SK-N-SH (cell line): ENCODE results near the gene CINP. TPM values are rescaled to one million over a fixed set of nuclear protein-coding genes. Genes with fewer than 3 reads are reported as not detected.

ENCODE experiments used
- CTCF ChIA-PET: fragments of 300-600, 350-600 bp; formaldehyde crosslinking; extraction: SDS; loops from one replicate; lab custom pipeline; 2021; lab: Yijun Ruan, JAX
- POLR2A ChIA-PET: fragments of 350-600 bp; sonication (Branson Sonifier 250); formaldehyde crosslinking; extraction: SDS; loops from one replicate; lab custom pipeline; 2020; ENCODE audit warnings: antibody characterized with exemption, inconsistent platforms; lab: Yijun Ruan, JAX
- DNase-seq: peaks from one replicate; pipeline ENCODE4 v3.0.0; 2012
- H2AFZ ChIP-seq: fragments of 200-600 bp; sonication (generic); 2 replicates; pipeline ENCODE4 v1.8.1; 2016; ENCODE audit warnings: antibody characterized with exemption, mild to moderate bottlenecking, low read depth
- H3F3A ChIP-seq: fragments of 200-600 bp; sonication (generic); replicated peaks from 2 replicates; pipeline ENCODE3; 2016; ENCODE audit warnings: antibody characterized with exemption, mild to moderate bottlenecking; ENCODE audit not compliant: insufficient read depth
- H3K27ac ChIP-seq, 2 experiments: fragments of 200-500 bp in 1 of 2; fragments of 200-600 bp in 1 of 2; sonication (Bioruptor generic) in 1 of 2; sonication (generic), shearing (Covaris generic) in 1 of 2; 2 replicates each; pipeline versions ENCODE4 v1.5.1 to v1.6.1; 2014 to 2016; ENCODE audit warnings: low read depth in 2 of 2, inconsistent platforms in 1 of 2, low read length in 1 of 2, mild to moderate bottlenecking in 1 of 2, mixed read lengths in 1 of 2
- H3K27me3 ChIP-seq: fragments of 200-600 bp; sonication (generic), shearing (Covaris generic); 2 replicates; pipeline ENCODE4 v1.6.1; 2016; ENCODE audit warnings: mixed run types; ENCODE audit not compliant: insufficient read depth
- H3K36me3 ChIP-seq, 2 experiments: fragments of 200-500 bp in 1 of 2; fragments of 200-600 bp in 1 of 2; sonication (Bioruptor generic) in 1 of 2; sonication (generic) in 1 of 2; replicated peaks in 1 of 2; 2 replicates each; pipeline versions ENCODE3 to v1.5.1; 2014 to 2016; ENCODE audit warnings: low read length in 1 of 2, mild to moderate bottlenecking in 1 of 2; ENCODE audit not compliant: insufficient read depth in 2 of 2, control insufficient read depth in 1 of 2
- H3K4me1 ChIP-seq, 2 experiments: fragments of 200-500 bp in 1 of 2; fragments of 200-600 bp in 1 of 2; sonication (Bioruptor generic) in 1 of 2; sonication (generic), shearing (Covaris generic) in 1 of 2; 2 replicates each; pipeline versions ENCODE4 v1.5.1 to v1.6.1; 2014 to 2016; ENCODE audit warnings: low read depth in 1 of 2, low read length in 1 of 2, mixed run types in 1 of 2; ENCODE audit not compliant: insufficient read depth in 2 of 2, control insufficient read depth in 1 of 2
- H3K4me2 ChIP-seq: fragments of 200-600 bp; sonication (generic), shearing (Covaris generic); 2 replicates; pipeline ENCODE4 v1.6.1; 2017; ENCODE audit warnings: mixed run types
- H3K4me3 ChIP-seq, 2 experiments: fragments of 200-500 bp in 1 of 2; fragments of 200-600 bp in 1 of 2; sonication (Bioruptor generic) in 1 of 2; sonication (generic), shearing (Covaris generic) in 1 of 2; 2 replicates each; pipeline versions ENCODE4 v1.5.1 to v1.8.1; 2014 to 2016; ENCODE audit warnings: low read depth in 2 of 2, inconsistent platforms in 1 of 2, low read length in 1 of 2, mild to moderate bottlenecking in 1 of 2, mixed read lengths in 1 of 2, moderate library complexity in 1 of 2
- H3K79me2 ChIP-seq: fragments of 200-600 bp; sonication (generic); 2 replicates; pipeline ENCODE4 v1.8.1; 2017; ENCODE audit warnings: mild to moderate bottlenecking; ENCODE audit not compliant: insufficient read depth
- H3K9ac ChIP-seq: fragments of 200-600 bp; sonication (generic); 2 replicates; pipeline ENCODE4 v1.6.1; 2017; ENCODE audit warnings: mixed run types
- H3K9me2 ChIP-seq: fragments of 200-600 bp; sonication (generic); 2 replicates; pipeline ENCODE4 v1.6.1; 2017; ENCODE audit warnings: mixed run types
- H3K9me3 ChIP-seq: fragments of 200-600 bp; sonication (generic); 2 replicates; pipeline ENCODE4 v1.6.1; 2017; ENCODE audit warnings: mixed run types, mild to moderate bottlenecking, moderate library complexity
- H4K20me1 ChIP-seq: fragments of 200-600 bp; sonication (generic); 2 replicates; pipeline ENCODE4 v1.6.1; 2017; ENCODE audit warnings: mild to moderate bottlenecking, mixed run types; ENCODE audit not compliant: insufficient read depth
- CHD2 ChIP-seq: fragments of 150-350 bp; IDR thresholded peaks from 2 replicates; pipeline ENCODE4 v1.6.1; 2018; ENCODE audit warnings: low read length; ENCODE audit not compliant: partially characterized antibody
- EZH2phosphoT487 ChIP-seq: fragments of 200-600 bp; sonication (generic); IDR thresholded peaks from 2 replicates; pipeline ENCODE4 v1.6.1; 2017; ENCODE audit warnings: low read depth, mixed run types, mild to moderate bottlenecking, antibody characterized with exemption, moderate library complexity, borderline replicate concordance
- FOXM1 ChIP-seq: IDR thresholded peaks from 2 replicates; pipeline ENCODE4 v1.4.0; 2012; ENCODE audit warnings: low read depth, mild to moderate bottlenecking
- NFIC ChIP-seq: IDR thresholded peaks from 2 replicates; pipeline ENCODE4 v1.4.0; 2012; ENCODE audit warnings: borderline replicate concordance
- RFX5 ChIP-seq: IDR thresholded peaks from 2 replicates; pipeline ENCODE4 v1.6.1; 2012; ENCODE audit warnings: mild to moderate bottlenecking, improper control_type of control experiment, low read length
- SMC3 ChIP-seq: IDR thresholded peaks from 2 replicates; pipeline ENCODE4 v1.6.1; 2012; ENCODE audit warnings: low read depth, low read length, improper control_type of control experiment
- WGBS: methylation state at CpG from one replicate; pipeline ENCODE4 v1.1.6; 2017; ENCODE audit warnings: low lambda C conversion rate; 5-methylcytosine and 5-hydroxymethylcytosine counted together
- polyA plus RNA-seq, 3 experiments: library from polyadenylated mRNA; depleted of rRNA; stranded (reverse); fragments of >200 nt; gene quantifications; 2 replicates each; pipeline ENCODE4 v1.2.3, GENCODE V29; 2012
- TF ChIP-seq, protein P1 (sequence below): fragments of 150-350 bp; IDR thresholded peaks from 2 replicates; pipeline ENCODE4 v1.6.1; 2017; ENCODE audit warnings: antibody characterized with exemption, low read length, low read depth, borderline replicate concordance
- TF ChIP-seq, protein P2 (sequence below): fragments of 150-350 bp; IDR thresholded peaks from 2 replicates; pipeline ENCODE4 v1.6.1; 2016; ENCODE audit warnings: mild to moderate bottlenecking, low read depth, low read length
- TF ChIP-seq, protein P3 (sequence below): IDR thresholded peaks from 2 replicates; pipeline ENCODE4 v1.6.1; 2012; ENCODE audit warnings: mild to moderate bottlenecking, low read depth, low read length, moderate library complexity

CINP gene
- polyA plus RNA-seq, 1 of the 3 experiments (the other 2 are of a cell fraction): 50.4 TPM

DNA sequence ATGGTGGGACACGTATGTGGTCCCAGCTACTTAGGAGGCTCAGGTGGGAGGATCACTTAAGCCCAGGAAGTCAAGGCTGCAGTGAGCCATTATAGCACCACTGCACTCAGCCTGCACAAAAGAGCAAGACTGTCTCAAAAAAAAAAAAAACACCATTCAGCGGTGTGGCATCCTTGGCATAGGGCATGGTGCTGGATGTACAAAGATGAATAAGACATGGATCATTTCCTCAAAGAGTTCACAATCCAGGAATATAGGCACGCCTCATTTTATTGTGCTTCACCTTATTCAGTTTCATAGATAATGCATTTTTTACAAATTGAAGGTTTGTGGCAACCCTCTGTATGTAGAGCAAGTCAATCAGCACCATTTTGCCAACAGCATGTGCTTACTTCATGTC lies 6.4 kb downstream of the CINP start:
- no peak overlapping the region for H3K4me3 ChIP-seq
- TF ChIP-seq SMC3 (no peak), FOXM1 (no peak), NFIC (no peak)
- TF ChIP-seq, protein P1, sequence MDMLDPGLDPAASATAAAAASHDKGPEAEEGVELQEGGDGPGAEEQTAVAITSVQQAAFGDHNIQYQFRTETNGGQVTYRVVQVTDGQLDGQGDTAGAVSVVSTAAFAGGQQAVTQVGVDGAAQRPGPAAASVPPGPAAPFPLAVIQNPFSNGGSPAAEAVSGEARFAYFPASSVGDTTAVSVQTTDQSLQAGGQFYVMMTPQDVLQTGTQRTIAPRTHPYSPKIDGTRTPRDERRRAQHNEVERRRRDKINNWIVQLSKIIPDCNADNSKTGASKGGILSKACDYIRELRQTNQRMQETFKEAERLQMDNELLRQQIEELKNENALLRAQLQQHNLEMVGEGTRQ: no peak
- TF ChIP-seq, protein P2, sequence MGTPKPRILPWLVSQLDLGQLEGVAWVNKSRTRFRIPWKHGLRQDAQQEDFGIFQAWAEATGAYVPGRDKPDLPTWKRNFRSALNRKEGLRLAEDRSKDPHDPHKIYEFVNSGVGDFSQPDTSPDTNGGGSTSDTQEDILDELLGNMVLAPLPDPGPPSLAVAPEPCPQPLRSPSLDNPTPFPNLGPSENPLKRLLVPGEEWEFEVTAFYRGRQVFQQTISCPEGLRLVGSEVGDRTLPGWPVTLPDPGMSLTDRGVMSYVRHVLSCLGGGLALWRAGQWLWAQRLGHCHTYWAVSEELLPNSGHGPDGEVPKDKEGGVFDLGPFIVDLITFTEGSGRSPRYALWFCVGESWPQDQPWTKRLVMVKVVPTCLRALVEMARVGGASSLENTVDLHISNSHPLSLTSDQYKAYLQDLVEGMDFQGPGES: no peak
- no peak overlapping the region for H2AFZ ChIP-seq
- H3K36me3 ChIP-seq: peaks cover 40 to 53% of the 10 kb centered on the region in 2 experiments
- no peaks in the 10 kb centered on the region for H3K27me3 ChIP-seq
- 89% methylated on average over 3 of the region's 3 CpGs for WGBS
- no peaks in the 10 kb centered on the region for H3F3A ChIP-seq
- H3K79me2 ChIP-seq: peaks cover 5% of the 10 kb centered on the region
- no peak overlapping the region for H3K9ac ChIP-seq
- CTCF ChIA-PET: interaction anchor here (1.3 kb wide), 1 partner anchor 36 kb away, joined by 3 read pairs; the partner anchor contains the start of gene ZNF839
- no peak overlapping the region for H3K4me2 ChIP-seq
- H3K27ac ChIP-seq: no peak overlapping the region
- H3K9me3 ChIP-seq: no peaks in the 10 kb centered on the region
- POLR2A ChIA-PET: no interaction called here
- H4K20me1 ChIP-seq: no peaks in the 10 kb centered on the region
- H3K9me2 ChIP-seq: no peaks in the 10 kb centered on the region
- DNase-seq: no peak
- H3K4me1 ChIP-seq: no peaks in the 10 kb centered on the region; a peak in 1 of 4 replicates

DNA sequence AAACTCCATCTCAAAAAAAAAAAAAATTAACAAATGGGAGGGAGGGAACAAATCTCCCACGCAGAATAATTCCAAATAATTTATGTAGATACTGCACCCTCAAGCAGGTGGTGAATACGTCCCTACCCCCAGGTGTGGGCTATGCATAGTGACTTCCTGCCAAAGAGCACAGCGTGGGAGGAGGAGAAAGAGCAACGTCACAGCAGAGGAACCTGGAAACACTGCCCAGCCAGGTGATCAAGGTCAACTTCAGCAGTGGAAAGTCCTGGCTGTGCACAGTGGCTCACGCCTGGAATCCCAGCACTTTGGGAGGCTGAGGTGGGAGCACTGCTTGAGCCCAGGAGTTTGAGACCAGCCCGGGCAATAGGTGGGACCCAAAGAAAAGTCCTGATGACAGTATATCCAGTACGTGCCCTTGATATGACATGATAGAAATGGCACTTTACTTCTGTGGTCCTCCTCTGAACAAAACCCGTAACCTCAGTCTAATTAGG lies 9.5 kb downstream of the CINP start:
- no peak overlapping the region for H2AFZ ChIP-seq
- DNase-seq: no peak
- peaks cover 43 to 44% of the 10 kb centered on the region in 2 experiments for H3K36me3 ChIP-seq
- TF ChIP-seq EZH2phosphoT487 (no peak), CHD2 (no peak), RFX5 (no peak)
- TF ChIP-seq, protein P3, sequence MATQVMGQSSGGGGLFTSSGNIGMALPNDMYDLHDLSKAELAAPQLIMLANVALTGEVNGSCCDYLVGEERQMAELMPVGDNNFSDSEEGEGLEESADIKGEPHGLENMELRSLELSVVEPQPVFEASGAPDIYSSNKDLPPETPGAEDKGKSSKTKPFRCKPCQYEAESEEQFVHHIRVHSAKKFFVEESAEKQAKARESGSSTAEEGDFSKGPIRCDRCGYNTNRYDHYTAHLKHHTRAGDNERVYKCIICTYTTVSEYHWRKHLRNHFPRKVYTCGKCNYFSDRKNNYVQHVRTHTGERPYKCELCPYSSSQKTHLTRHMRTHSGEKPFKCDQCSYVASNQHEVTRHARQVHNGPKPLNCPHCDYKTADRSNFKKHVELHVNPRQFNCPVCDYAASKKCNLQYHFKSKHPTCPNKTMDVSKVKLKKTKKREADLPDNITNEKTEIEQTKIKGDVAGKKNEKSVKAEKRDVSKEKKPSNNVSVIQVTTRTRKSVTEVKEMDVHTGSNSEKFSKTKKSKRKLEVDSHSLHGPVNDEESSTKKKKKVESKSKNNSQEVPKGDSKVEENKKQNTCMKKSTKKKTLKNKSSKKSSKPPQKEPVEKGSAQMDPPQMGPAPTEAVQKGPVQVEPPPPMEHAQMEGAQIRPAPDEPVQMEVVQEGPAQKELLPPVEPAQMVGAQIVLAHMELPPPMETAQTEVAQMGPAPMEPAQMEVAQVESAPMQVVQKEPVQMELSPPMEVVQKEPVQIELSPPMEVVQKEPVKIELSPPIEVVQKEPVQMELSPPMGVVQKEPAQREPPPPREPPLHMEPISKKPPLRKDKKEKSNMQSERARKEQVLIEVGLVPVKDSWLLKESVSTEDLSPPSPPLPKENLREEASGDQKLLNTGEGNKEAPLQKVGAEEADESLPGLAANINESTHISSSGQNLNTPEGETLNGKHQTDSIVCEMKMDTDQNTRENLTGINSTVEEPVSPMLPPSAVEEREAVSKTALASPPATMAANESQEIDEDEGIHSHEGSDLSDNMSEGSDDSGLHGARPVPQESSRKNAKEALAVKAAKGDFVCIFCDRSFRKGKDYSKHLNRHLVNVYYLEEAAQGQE: no peak
- no peaks in the 10 kb centered on the region for H3K4me1 ChIP-seq
- H3K27ac ChIP-seq: no peak overlapping the region
- POLR2A ChIA-PET: no interaction called here
- H4K20me1 ChIP-seq: no peaks in the 10 kb centered on the region
- no peak overlapping the region for H3K9ac ChIP-seq
- no peak overlapping the region for H3K4me3 ChIP-seq
- WGBS: 97% methylated on average over 6 of the region's 8 CpGs
- no peak overlapping the region for H3K4me2 ChIP-seq
- H3F3A ChIP-seq: no peaks in the 10 kb centered on the region
- no peaks in the 10 kb centered on the region for H3K27me3 ChIP-seq
- no peaks in the 10 kb centered on the region for H3K9me3 ChIP-seq
- no peaks in the 10 kb centered on the region for H3K9me2 ChIP-seq
- H3K79me2 ChIP-seq: no peaks in the 10 kb centered on the region
- CTCF ChIA-PET: no interaction called here
